Measurements from ENCODE around the gene IRF2BPL.

The IRF2BPL gene

GRCh38 chr14:77007183-77007974 is 21.1 kb downstream of the IRF2BPL start:
- no peak overlapping the region for H3K4me3 ChIP-seq (ENCODE audit: low read length)
- no peak for DNase-seq (ENCODE audit: low read depth)
- TF ChIP-seq CTCF (conservative IDR thresholded peaks at IDR 0.05; ENCODE audit: low read length): no peak

GRCh38 chr14:77006132-77006531 is 22.4 kb downstream of the IRF2BPL start:
- no peak for TF ChIP-seq CTCF (conservative IDR thresholded peaks at IDR 0.05; ENCODE audit: low read length)
- no peak for DNase-seq (ENCODE audit: low read depth)
- no peak overlapping the region for H3K4me3 ChIP-seq (ENCODE audit: low read length)

- TF ChIP-seq CTCF (conservative IDR thresholded peaks at IDR 0.05; ENCODE audit: low read length): no peak
- no peak for DNase-seq (ENCODE audit: low read depth)
- no peak overlapping the region for H3K4me3 ChIP-seq (ENCODE audit: low read length)
Measured at GRCh38 chr14:77005559-77005958, 22.9 kb downstream of the IRF2BPL start.

- DNase-seq (ENCODE audit: low read depth): no peak
- H3K4me3 ChIP-seq (ENCODE audit: low read length): no peak overlapping the region
- TF ChIP-seq CTCF (conservative IDR thresholded peaks at IDR 0.05; ENCODE audit: low read length): no peak
Measured at GRCh38 chr14:77004711-77005460, 23.6 kb downstream of the IRF2BPL start.

GRCh38 chr14:77003960-77004710 is 24.4 kb downstream of the IRF2BPL start:
- H3K4me3 ChIP-seq (ENCODE audit: low read length): no peak overlapping the region
- DNase-seq (ENCODE audit: low read depth): no peak
- TF ChIP-seq CTCF (conservative IDR thresholded peaks at IDR 0.05; ENCODE audit: low read length): no peak

- no peak overlapping the region for H3K4me3 ChIP-seq (ENCODE audit: low read length)
- no peak for DNase-seq (ENCODE audit: low read depth)
- TF ChIP-seq CTCF (conservative IDR thresholded peaks at IDR 0.05; ENCODE audit: low read length): no peak
Measured at GRCh38 chr14:77002889-77003288, 25.6 kb downstream of the IRF2BPL start.
